SW 1271 (cell line): ENCODE measurements around the gene EXOC3L1.

ENCODE experiments used
- DNase-seq, 2 experiments: peaks; one replicate each; lab custom pipeline; 2025; lab: John Stamatoyannopoulos, UW

The EXOC3L1 gene

GRCh38 chr16:67190041-67190440 is at the start of gene EXOC3L1:
Gene EXOC3L1 (minus strand): TSS chr16:67190136. CDS start chr16:67189676, 460 bp downstream.
- no peak for DNase-seq

GRCh38 chr16:67238806-67239470 is 49.0 kb upstream of the EXOC3L1 start:
- DNase-seq = no peak

- DNase-seq = no peak
Observed at GRCh38 chr16:67238278-67238575, 48.3 kb upstream of the EXOC3L1 start.

GRCh38 chr16:67237396-67238277 is 47.7 kb upstream of the EXOC3L1 start:
- DNase-seq = no peak

- peak in 1 of 2 experiments; percentile 40 for DNase-seq
Observed at GRCh38 chr16:67236563-67237395, 46.8 kb upstream of the EXOC3L1 start.

- DNase-seq = no peak
Observed at GRCh38 chr16:67235816-67236562, 46.1 kb upstream of the EXOC3L1 start.

- no peak for DNase-seq
Observed at GRCh38 chr16:67234180-67234597, 44.3 kb upstream of the EXOC3L1 start.

- no peak for DNase-seq
Observed at GRCh38 chr16:67233596-67233995, 43.7 kb upstream of the EXOC3L1 start.

GRCh38 chr16:67230809-67231660 is 41.1 kb upstream of the EXOC3L1 start:
- no peak for DNase-seq

- DNase-seq = no peak
Observed at GRCh38 chr16:67229906-67230808, 40.2 kb upstream of the EXOC3L1 start.

- DNase-seq = no peak
Observed at GRCh38 chr16:67228905-67229304, 39.0 kb upstream of the EXOC3L1 start.

GRCh38 chr16:67228034-67228785 is 38.3 kb upstream of the EXOC3L1 start:
- no peak for DNase-seq

- no peak for DNase-seq
Observed at GRCh38 chr16:67227567-67227921, 37.6 kb upstream of the EXOC3L1 start.

- peak; percentile 93 to 96 for DNase-seq
Observed at GRCh38 chr16:67226804-67227566, 37.0 kb upstream of the EXOC3L1 start, which contains the start of gene TMEM208. Gene TMEM208 (plus strand): TSS chr16:67227130. CDS start chr16:67227219, 89 bp downstream.

- no peak for DNase-seq
Observed at GRCh38 chr16:67226295-67226803, 36.4 kb upstream of the EXOC3L1 start.

- DNase-seq = no peak
Observed at GRCh38 chr16:67223992-67224391, 34.1 kb upstream of the EXOC3L1 start.

- DNase-seq = no peak
Observed at GRCh38 chr16:67216612-67217490, 26.9 kb upstream of the EXOC3L1 start.
